Measurements from ENCODE around the gene FAM3B.

DNA sequence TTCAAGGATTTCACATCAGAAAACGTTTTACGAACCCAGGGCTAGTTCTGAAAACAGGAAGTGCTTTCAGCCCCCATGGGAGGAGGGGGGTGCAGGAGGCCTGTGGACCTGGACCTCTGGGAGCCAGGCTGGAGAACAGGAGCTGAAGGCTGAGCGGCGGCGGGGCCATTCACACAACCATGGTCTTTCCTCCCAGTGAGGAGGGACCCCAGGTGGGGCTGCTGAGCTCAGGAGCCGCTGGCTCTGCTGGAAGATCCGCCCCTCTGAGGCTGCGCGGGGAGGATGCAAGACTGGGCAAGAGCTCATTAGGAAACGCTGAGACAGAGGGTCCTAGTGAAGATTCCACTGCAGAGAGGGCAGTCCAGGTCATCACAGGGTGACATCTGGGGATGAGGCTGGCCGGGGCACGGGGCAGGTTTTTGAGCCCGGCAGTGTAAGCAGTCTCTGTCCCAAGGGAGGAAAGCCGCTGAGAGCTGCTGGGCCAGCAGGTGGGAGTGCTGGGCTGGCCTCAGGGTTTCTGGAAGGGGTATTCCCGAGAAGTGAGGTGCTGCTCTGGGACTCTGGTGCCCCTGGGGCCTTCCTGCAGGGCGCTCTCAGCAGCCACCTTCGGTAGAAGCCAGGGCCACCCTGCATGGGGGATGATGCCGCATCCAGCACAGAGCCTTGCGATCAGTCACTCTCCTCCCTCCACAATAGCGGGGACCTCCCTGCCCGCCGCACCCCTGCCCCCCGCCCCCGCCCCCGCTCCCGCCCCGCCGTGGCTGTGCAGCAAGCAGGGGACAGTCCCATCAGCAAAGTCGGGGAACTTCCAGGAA is 52.7 kb downstream of the FAM3B start:
- TF ChIP-seq, protein P1, sequence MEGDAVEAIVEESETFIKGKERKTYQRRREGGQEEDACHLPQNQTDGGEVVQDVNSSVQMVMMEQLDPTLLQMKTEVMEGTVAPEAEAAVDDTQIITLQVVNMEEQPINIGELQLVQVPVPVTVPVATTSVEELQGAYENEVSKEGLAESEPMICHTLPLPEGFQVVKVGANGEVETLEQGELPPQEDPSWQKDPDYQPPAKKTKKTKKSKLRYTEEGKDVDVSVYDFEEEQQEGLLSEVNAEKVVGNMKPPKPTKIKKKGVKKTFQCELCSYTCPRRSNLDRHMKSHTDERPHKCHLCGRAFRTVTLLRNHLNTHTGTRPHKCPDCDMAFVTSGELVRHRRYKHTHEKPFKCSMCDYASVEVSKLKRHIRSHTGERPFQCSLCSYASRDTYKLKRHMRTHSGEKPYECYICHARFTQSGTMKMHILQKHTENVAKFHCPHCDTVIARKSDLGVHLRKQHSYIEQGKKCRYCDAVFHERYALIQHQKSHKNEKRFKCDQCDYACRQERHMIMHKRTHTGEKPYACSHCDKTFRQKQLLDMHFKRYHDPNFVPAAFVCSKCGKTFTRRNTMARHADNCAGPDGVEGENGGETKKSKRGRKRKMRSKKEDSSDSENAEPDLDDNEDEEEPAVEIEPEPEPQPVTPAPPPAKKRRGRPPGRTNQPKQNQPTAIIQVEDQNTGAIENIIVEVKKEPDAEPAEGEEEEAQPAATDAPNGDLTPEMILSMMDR (IDR thresholded peaks at IDR 0.05; ENCODE audit: poor library complexity, severe bottlenecking) = no peak
- TF ChIP-seq EZH2 (IDR thresholded peaks at IDR 0.05; ENCODE audit: borderline replicate concordance, insufficient read depth, low read length, poor library complexity, severe bottlenecking) (no peak), MXI1 (conservative IDR thresholded peaks at IDR 0.05; ENCODE audit: poor library complexity, severe bottlenecking) (no peak), RAD21 (conservative IDR thresholded peaks at IDR 0.05) (no peak), POLR2AphosphoS5 (IDR thresholded peaks at IDR 0.05) (no peak), TAF1 (IDR thresholded peaks at IDR 0.05; ENCODE audit: low read depth) (no peak), EP300 (conservative IDR thresholded peaks at IDR 0.05; ENCODE audit: poor library complexity, severe bottlenecking) (no peak)
